BJ (cell line): ENCODE measurements around the gene CARD10. TPM values are rescaled to one million over a fixed set of nuclear protein-coding genes. Genes with fewer than 3 reads are reported as not detected.
A peak's percentile ranks its signal among the peaks of the same experiment; 100 is the strongest.

Source experiments
- CTCF ChIA-PET: fragments of 350-600 bp; formaldehyde crosslinking; extraction: SDS; loops from one replicate; lab custom pipeline; 2021; ENCODE audit warnings: antibody characterized with exemption, inconsistent platforms; lab: Yijun Ruan, JAX
- POLR2A ChIA-PET: fragments of 300-600 bp; sonication (Branson Sonifier 250); formaldehyde crosslinking; extraction: SDS; loops from one replicate; lab custom pipeline; 2021; ENCODE audit warnings: antibody characterized with exemption; lab: Charles Lee
- DNase-seq: peaks from one replicate; pipeline ENCODE4 v3.0.0-alpha.2; 2011; ENCODE audit warnings: low read depth
- H3K27me3 ChIP-seq: 2 replicates; pipeline ENCODE4 v1.6.0; 2011; ENCODE audit warnings: low read length; ENCODE audit not compliant: control insufficient read depth, insufficient read depth
- H3K36me3 ChIP-seq: 2 replicates; pipeline ENCODE4 v1.5.1; 2011; ENCODE audit warnings: low read length; ENCODE audit not compliant: control insufficient read depth, insufficient read depth
- H3K4me3 ChIP-seq: 2 replicates; pipeline ENCODE4 v1.5.1; 2011; ENCODE audit warnings: low read depth, mild to moderate bottlenecking, control low read depth, low read length
- CTCF ChIP-seq: IDR thresholded peaks from 2 replicates; pipeline ENCODE4 v1.5.1; 2011; ENCODE audit warnings: low read depth, mild to moderate bottlenecking, control low read depth, inconsistent platforms, low read length, moderate library complexity; ENCODE audit not compliant: insufficient read depth
- polyA plus RNA-seq: library from polyadenylated mRNA; depleted of rRNA; stranded (reverse); fragments of >200 nt; gene quantifications from 2 replicates; pipeline ENCODE4 v1.2.3, GENCODE V29; 2011

The CARD10 gene
- polyA plus RNA-seq, 1 experiment, result 4.5 TPM

- no peaks in the 10 kb centered on the region for H3K27me3 ChIP-seq
- H3K36me3 ChIP-seq, result no peaks in the 10 kb centered on the region; the same call in 1 of the 2 replicates
- CTCF ChIA-PET, result interaction anchor here (1.3 to 2.9 kb wide), 4 partner anchors 9 to 108 kb away, joined by 3 to 12 read pairs (median 8); no protein-coding TSS in a partner anchor
- POLR2A ChIA-PET, result no interaction called here
- DNase-seq, result no peak
- no peak overlapping the region for H3K4me3 ChIP-seq
- no peak for TF ChIP-seq CTCF
These were observed 20.0 kb downstream of the CARD10 start for GRCh38 chr22:37499027-37499707.

GRCh38 chr22:37498289-37498909 is 20.8 kb downstream of the CARD10 start:
- Histone ChIP-seq H3K4me3 (no peak overlapping the region), H3K27me3 (no peaks in the 10 kb centered on the region), H3K36me3 (no peaks in the 10 kb centered on the region; the same call in 1 of the 2 replicates)
- ChIA-PET CTCF (interaction anchor here (1.3 to 2.9 kb wide), 3 partner anchors 10 to 26 kb away, joined by 3 to 12 read pairs (median 11); no protein-coding TSS in a partner anchor), POLR2A (no interaction called here)
- 0 out of 2 replicates have a peak, but pooled peaks have one; percentile 15 for TF ChIP-seq CTCF
- no peak for DNase-seq

- no peak for TF ChIP-seq CTCF
- Histone ChIP-seq H3K36me3 (no peaks in the 10 kb centered on the region; the same call in 1 of the 2 replicates), H3K27me3 (no peaks in the 10 kb centered on the region), H3K4me3 (no peak overlapping the region)
- DNase-seq, result peak; percentile 50
- CTCF ChIA-PET, result interaction anchor here (0.6 to 2.3 kb wide), 3 partner anchors 25 to 1319 kb away, joined by 3 to 12 read pairs (median 7); no protein-coding TSS in a partner anchor
- POLR2A ChIA-PET, result no interaction called here
These were observed 22.1 kb downstream of the CARD10 start for GRCh38 chr22:37497062-37497599.

GRCh38 chr22:37496651-37497050 is 22.6 kb downstream of the CARD10 start:
- Histone ChIP-seq H3K4me3 (no peak overlapping the region), H3K36me3 (no peaks in the 10 kb centered on the region; the same call in 1 of the 2 replicates), H3K27me3 (no peaks in the 10 kb centered on the region)
- DNase-seq, result peak; percentile 2
- CTCF ChIA-PET, result interaction anchor here (1.2 to 2.3 kb wide), 2 partner anchors 24 to 42 kb away, joined by 7 to 12 read pairs; no protein-coding TSS in a partner anchor
- POLR2A ChIA-PET, result no interaction called here
- TF ChIP-seq CTCF, result no peak

- CTCF ChIA-PET, result interaction anchor here (1.3 to 1.7 kb wide), 2 partner anchors 11 to 22 kb away, joined by 5 to 7 read pairs; no protein-coding TSS in a partner anchor
- POLR2A ChIA-PET, result no interaction called here
- Histone ChIP-seq H3K4me3 (no peak overlapping the region), H3K27me3 (no peaks in the 10 kb centered on the region), H3K36me3 (peaks cover 1% of the 10 kb centered on the region; the same call in 1 of the 2 replicates)
- no peak for DNase-seq
- no peak for TF ChIP-seq CTCF
These were observed 25.2 kb downstream of the CARD10 start for GRCh38 chr22:37493979-37494378.
